GM13977 (cell line): ENCODE results near the gene UGT1A8.

Source experiments
- DNase-seq: peaks from one replicate; pipeline ENCODE4 v3.0.0; 2012; ENCODE audit warnings: low spot score
- CTCF ChIP-seq: IDR thresholded peaks from 2 replicates; pipeline ENCODE4 v1.5.1; 2012; ENCODE audit warnings: mild to moderate bottlenecking, control low read depth; ENCODE audit not compliant: insufficient read depth; ENCODE audit errors: extremely low read depth, missing control alignments
- in situ Hi-C: fragments of 300-500 bp; cut with MboI; formaldehyde crosslinking; loops from one replicate; pipeline ENCODE4 v1.12.0; 2022; ENCODE audit warnings: low sequenced_read_pairs, low pct_unique_long_range_greater_than_20kb, mixed read lengths, inconsistent platforms; ENCODE audit not compliant: unreplicated experiment

UGT1A8 gene

GRCh38 chr2:233658610-233659009, 41.2 kb downstream of the UGT1A8 start:
- in situ Hi-C loops, result no loop called here
- no peak for DNase-seq
- no peak for TF ChIP-seq CTCF

GRCh38 chr2:233663911-233664310, 46.5 kb downstream of the UGT1A8 start:
- DNase-seq, result no peak
- in situ Hi-C loops, result no loop called here
- TF ChIP-seq CTCF, result no peak

GRCh38 chr2:233668605-233669260, 51.3 kb downstream of the UGT1A8 start:
- in situ Hi-C loops, result no loop called here
- no peak for DNase-seq
- TF ChIP-seq CTCF, result no peak

GRCh38 chr2:233671290-233672161, 54.1 kb downstream of the UGT1A8 start, which contains the start of gene UGT1A9:
Gene UGT1A9, plus strand, starts transcription at chr2:233671898. Its CDS starts 37 bp downstream, at chr2:233671935.
- no peak for DNase-seq
- no peak for TF ChIP-seq CTCF
- in situ Hi-C loops, result no loop called here

- in situ Hi-C loops, result no loop called here
- no peak for DNase-seq
- TF ChIP-seq CTCF, result no peak
Measured at GRCh38 chr2:233672886-233673285, 55.5 kb downstream of the UGT1A8 start.

- DNase-seq, result no peak
- no peak for TF ChIP-seq CTCF
- in situ Hi-C loops, result no loop called here
Measured at GRCh38 chr2:233673896-233674295, 56.5 kb downstream of the UGT1A8 start.
